Neural progenitor cell (in vitro differentiated cells): ENCODE measurements around the gene SLC35E1. TPM values are rescaled to one million over a fixed set of nuclear protein-coding genes. Genes with fewer than 3 reads are reported as not detected.

Experiments used
- DNase-seq: peaks from one replicate; pipeline ENCODE4 v3.0.0-alpha.2; 2016; ENCODE audit warnings: low spot score
- H2AFZ ChIP-seq: fragments of 200-600 bp; sonication (generic); replicated peaks from 2 replicates; pipeline ENCODE4 v1.6.1; 2016; ENCODE audit warnings: antibody characterized with exemption
- H3F3A ChIP-seq: fragments of 200-600 bp; sonication (generic); 2 replicates; pipeline ENCODE4 v1.6.1; 2016; ENCODE audit warnings: antibody characterized with exemption, low read depth
- H3K27ac ChIP-seq: fragments of 200-600 bp; sonication (generic); 2 replicates; pipeline ENCODE4 v1.5.1; 2016; ENCODE audit warnings: mild to moderate bottlenecking
- H3K27me3 ChIP-seq: fragments of 200-600 bp; sonication (generic); 2 replicates; pipeline ENCODE4 v1.6.1; 2016; ENCODE audit warnings: mild to moderate bottlenecking, moderate library complexity
- H3K36me3 ChIP-seq: fragments of 200-600 bp; sonication (generic); 2 replicates; pipeline ENCODE4 v1.5.1; 2016
- H3K4me1 ChIP-seq: fragments of 200-600 bp; sonication (generic); 2 replicates; pipeline ENCODE4 v1.6.1; 2016; ENCODE audit warnings: mixed run types
- H3K4me2 ChIP-seq: fragments of 200-600 bp; sonication (generic); 2 replicates; pipeline ENCODE4 v1.6.1; 2016
- H3K4me3 ChIP-seq: fragments of 200-600 bp; sonication (generic); 2 replicates; pipeline ENCODE4 v1.5.1; 2016
- H3K79me2 ChIP-seq: fragments of 200-600 bp; sonication (generic); 2 replicates; pipeline ENCODE4 v1.6.1; 2016; ENCODE audit warnings: low read depth
- H3K9ac ChIP-seq: fragments of 200-600 bp; sonication (generic); 2 replicates; pipeline ENCODE4 v1.6.1; 2016
- H3K9me3 ChIP-seq: fragments of 200-600 bp; sonication (generic); 2 replicates; pipeline ENCODE4 v1.5.1; 2016; ENCODE audit warnings: low read depth
- H4K20me1 ChIP-seq: fragments of 200-600 bp; sonication (generic); 2 replicates; pipeline ENCODE4 v1.6.1; 2016; ENCODE audit warnings: low read depth
- H3K27ac Mint-ChIP-seq: 3 replicates; pipeline ENCODE4 v1.8.0; 2021; ENCODE audit warnings: mixed read lengths
- H3K27me3 Mint-ChIP-seq: 2 replicates; pipeline ENCODE4 v1.8.0; 2022; ENCODE audit warnings: low read depth, mild to moderate bottlenecking, inconsistent platforms, moderate library complexity, mixed read lengths; ENCODE audit not compliant: insufficient read depth
- H3K36me3 Mint-ChIP-seq: 3 replicates; pipeline ENCODE4 v1.8.0; 2021; ENCODE audit warnings: mixed read lengths
- H3K4me1 Mint-ChIP-seq: 3 replicates; pipeline ENCODE4 v1.8.0; 2021; ENCODE audit warnings: mixed read lengths
- H3K4me3 Mint-ChIP-seq: 3 replicates; pipeline ENCODE4 v1.8.0; 2021; ENCODE audit warnings: mild to moderate bottlenecking, moderate library complexity, mixed read lengths
- H3K9me3 Mint-ChIP-seq: 3 replicates; pipeline ENCODE4 v1.8.0; 2020; ENCODE audit warnings: mixed read lengths
- EZH2 ChIP-seq: fragments of 200-600 bp; sonication (generic); IDR thresholded peaks from 2 replicates; pipeline ENCODE4 v1.6.1; 2017; ENCODE audit warnings: antibody characterized with exemption, mild to moderate bottlenecking, moderate library complexity
- EZH2phosphoT487 ChIP-seq: fragments of 200-600 bp; sonication (generic); IDR thresholded peaks from 2 replicates; pipeline ENCODE4 v1.6.1; 2017; ENCODE audit warnings: antibody characterized with exemption
- total RNA-seq: library from RNA; depleted of rRNA; stranded (reverse); fragments of >200 nt; gene quantifications from 2 replicates; pipeline ENCODE4 v1.2.3, GENCODE V29; 2015; ENCODE audit warnings: low replicate concordance
- TF ChIP-seq, protein P1 (sequence below): fragments of 200-600 bp; sonication (generic); IDR thresholded peaks from 2 replicates; pipeline ENCODE4 v1.5.1; 2017; ENCODE audit warnings: antibody characterized with exemption, mild to moderate bottlenecking

Gene SLC35E1
- total RNA-seq, result 16.4 and 24.8 TPM in 2 replicates

GRCh38 chr19:16572332-16573211, at the start of gene SLC35E1:
Gene SLC35E1, minus strand, starts transcription at chr19:16572415. Its CDS starts 51 bp downstream, at chr19:16572364.
- Mint-ChIP-seq H3K4me1 (peaks cover 19% of the 10 kb centered on the region), H3K27me3 (no peaks in the 10 kb centered on the region), H3K27ac (peak within 1 kb of the TSS; percentile 91), H3K9me3 (no peaks in the 10 kb centered on the region), H3K4me3 (peak within 1 kb of the TSS; percentile 98), H3K36me3 (peaks cover 6% of the 10 kb centered on the region)
- peaks cover 27% of the 10 kb centered on the region for H4K20me1 ChIP-seq
- H3K9ac ChIP-seq, result peak within 1 kb of the TSS; percentile 71
- H3K4me2 ChIP-seq, result peak within 1 kb of the TSS; percentile 99
- H3K4me3 ChIP-seq, result peak within 1 kb of the TSS; percentile 97
- peak within 1 kb of the TSS; percentile 72 for H3K27ac ChIP-seq
- H3K79me2 ChIP-seq, result peaks cover 60% of the 10 kb centered on the region
- H3K36me3 ChIP-seq, result no peaks in the 10 kb centered on the region
- H3F3A ChIP-seq, result peaks cover 11% of the 10 kb centered on the region
- no peaks in the 10 kb centered on the region for H3K27me3 ChIP-seq
- H3K4me1 ChIP-seq, result peaks cover 8% of the 10 kb centered on the region
- TF ChIP-seq, protein P1, sequence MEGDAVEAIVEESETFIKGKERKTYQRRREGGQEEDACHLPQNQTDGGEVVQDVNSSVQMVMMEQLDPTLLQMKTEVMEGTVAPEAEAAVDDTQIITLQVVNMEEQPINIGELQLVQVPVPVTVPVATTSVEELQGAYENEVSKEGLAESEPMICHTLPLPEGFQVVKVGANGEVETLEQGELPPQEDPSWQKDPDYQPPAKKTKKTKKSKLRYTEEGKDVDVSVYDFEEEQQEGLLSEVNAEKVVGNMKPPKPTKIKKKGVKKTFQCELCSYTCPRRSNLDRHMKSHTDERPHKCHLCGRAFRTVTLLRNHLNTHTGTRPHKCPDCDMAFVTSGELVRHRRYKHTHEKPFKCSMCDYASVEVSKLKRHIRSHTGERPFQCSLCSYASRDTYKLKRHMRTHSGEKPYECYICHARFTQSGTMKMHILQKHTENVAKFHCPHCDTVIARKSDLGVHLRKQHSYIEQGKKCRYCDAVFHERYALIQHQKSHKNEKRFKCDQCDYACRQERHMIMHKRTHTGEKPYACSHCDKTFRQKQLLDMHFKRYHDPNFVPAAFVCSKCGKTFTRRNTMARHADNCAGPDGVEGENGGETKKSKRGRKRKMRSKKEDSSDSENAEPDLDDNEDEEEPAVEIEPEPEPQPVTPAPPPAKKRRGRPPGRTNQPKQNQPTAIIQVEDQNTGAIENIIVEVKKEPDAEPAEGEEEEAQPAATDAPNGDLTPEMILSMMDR, result no peak
- peak; percentile 99 for DNase-seq
- H2AFZ ChIP-seq, result peak within 1 kb of the TSS; percentile 93
- H3K9me3 ChIP-seq, result no peaks in the 10 kb centered on the region

DNA sequence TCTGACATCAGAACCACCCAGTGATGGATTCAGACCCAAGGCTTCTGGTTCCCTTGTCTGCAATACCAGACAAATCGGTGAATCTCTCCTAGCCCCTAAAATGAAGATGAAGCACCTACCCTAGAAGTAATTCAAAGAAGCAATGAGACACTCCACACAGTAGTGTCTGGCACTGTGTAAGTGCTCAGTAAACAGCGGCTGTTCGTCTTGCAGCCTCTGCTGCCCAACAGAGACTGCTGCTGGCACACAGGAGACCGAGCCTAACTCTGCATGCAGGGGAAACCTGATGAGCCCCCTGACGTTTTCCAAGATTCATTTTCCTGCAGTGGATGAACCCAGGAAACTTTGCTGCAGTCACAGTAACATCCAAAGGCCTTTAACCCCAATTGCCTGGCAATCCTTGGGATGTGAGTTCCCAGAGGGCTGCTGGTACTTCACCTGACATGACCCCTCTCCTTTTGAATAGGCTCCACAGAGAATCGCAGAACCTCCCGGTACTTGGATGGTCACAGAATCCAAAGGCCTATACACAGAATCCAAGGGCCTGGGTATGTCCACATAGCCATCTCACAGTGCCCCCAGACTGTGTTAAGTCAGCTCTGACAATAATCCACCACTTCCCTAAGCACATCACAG, 49.1 kb upstream of the SLC35E1 start:
- H3K27me3 Mint-ChIP-seq, result no peaks in the 10 kb centered on the region
- TF ChIP-seq EZH2 (no peak), EZH2phosphoT487 (no peak)
- TF ChIP-seq, protein P1, result no peak
- peaks cover 1% of the 10 kb centered on the region for H3K36me3 Mint-ChIP-seq
- Histone ChIP-seq H3K9me3 (no peaks in the 10 kb centered on the region), H3F3A (no peaks in the 10 kb centered on the region), H3K4me2 (no peak overlapping the region), H3K4me1 (peaks cover 2% of the 10 kb centered on the region), H3K4me3 (no peak overlapping the region), H3K27me3 (no peaks in the 10 kb centered on the region), H3K79me2 (peaks cover 100% of the 10 kb centered on the region), H3K27ac (no peak overlapping the region), H3K36me3 (no peaks in the 10 kb centered on the region), H4K20me1 (peaks cover 89% of the 10 kb centered on the region), H2AFZ (no peak overlapping the region), H3K9ac (no peak overlapping the region)
- no peak for DNase-seq
- no peak overlapping the region for H3K4me3 Mint-ChIP-seq
- peaks cover 14% of the 10 kb centered on the region for H3K4me1 Mint-ChIP-seq
- no peaks in the 10 kb centered on the region for H3K9me3 Mint-ChIP-seq
- no peak overlapping the region for H3K27ac Mint-ChIP-seq

DNA sequence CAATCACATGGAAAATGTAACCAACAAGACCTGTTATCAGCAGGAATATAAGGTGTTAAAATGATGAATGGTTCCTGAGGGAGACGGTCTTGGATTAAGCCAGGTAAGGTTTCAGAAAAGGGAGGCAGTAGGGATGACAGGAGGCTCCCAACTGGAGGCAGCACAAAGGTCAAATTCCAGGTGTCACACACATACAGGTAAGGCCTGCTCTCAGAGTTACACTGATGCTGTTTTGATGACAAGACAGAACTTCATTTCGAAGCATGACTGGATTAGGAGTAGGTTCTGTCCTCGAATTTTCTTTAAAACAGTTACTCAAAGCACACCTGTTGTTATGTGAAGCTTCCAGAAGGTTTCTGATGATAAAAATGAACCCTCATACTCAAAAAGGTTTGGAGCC, 48.4 kb upstream of the SLC35E1 start:
- H4K20me1 ChIP-seq, result peaks cover 89% of the 10 kb centered on the region
- no peak for DNase-seq
- H2AFZ ChIP-seq, result no peak overlapping the region
- Mint-ChIP-seq H3K27ac (peak overlapping the region; percentile 29), H3K4me1 (peaks cover 9% of the 10 kb centered on the region), H3K36me3 (peaks cover 1% of the 10 kb centered on the region), H3K9me3 (no peaks in the 10 kb centered on the region), H3K27me3 (no peaks in the 10 kb centered on the region), H3K4me3 (no peak overlapping the region)
- no peaks in the 10 kb centered on the region for H3K36me3 ChIP-seq
- H3K27me3 ChIP-seq, result no peaks in the 10 kb centered on the region
- H3K4me1 ChIP-seq, result no peaks in the 10 kb centered on the region
- H3F3A ChIP-seq, result no peaks in the 10 kb centered on the region
- H3K9me3 ChIP-seq, result no peaks in the 10 kb centered on the region
- H3K9ac ChIP-seq, result peak overlapping the region; percentile 52
- H3K79me2 ChIP-seq, result peaks cover 100% of the 10 kb centered on the region
- no peak overlapping the region for H3K4me3 ChIP-seq
- H3K4me2 ChIP-seq, result no peak overlapping the region
- H3K27ac ChIP-seq, result no peak overlapping the region
- TF ChIP-seq, protein P1, result no peak
- TF ChIP-seq EZH2 (no peak), EZH2phosphoT487 (no peak)
